ENCODE measurements around the gene RGS1. TPM values are rescaled to one million over a fixed set of nuclear protein-coding genes. Genes with fewer than 3 reads are reported as not detected.

Gene RGS1
- total and polyA plus RNA-seq, 8 donors: 1.5 to 32.3 (median 4.5) TPM

DNA sequence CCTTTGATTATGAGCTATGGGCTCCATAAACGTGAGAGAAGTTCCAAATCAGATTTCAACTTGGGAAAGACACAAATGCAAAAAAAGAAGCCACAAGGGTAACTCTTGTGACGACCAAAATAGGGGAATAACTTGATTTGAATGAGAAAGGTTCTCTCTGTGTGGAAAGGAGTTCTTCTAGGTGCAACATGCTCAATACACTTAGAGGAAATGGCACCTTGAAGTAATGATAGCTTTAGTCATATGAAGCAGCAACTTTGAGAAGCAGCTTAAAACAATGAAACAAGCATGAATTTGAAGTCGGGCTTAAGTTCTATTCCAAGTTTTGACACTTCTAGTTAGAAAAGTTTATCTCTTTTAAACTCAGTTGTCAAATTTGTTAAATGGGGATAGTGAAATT lies 21.8 kb upstream of the RGS1 start:
- no peak for DNase-seq

DNA sequence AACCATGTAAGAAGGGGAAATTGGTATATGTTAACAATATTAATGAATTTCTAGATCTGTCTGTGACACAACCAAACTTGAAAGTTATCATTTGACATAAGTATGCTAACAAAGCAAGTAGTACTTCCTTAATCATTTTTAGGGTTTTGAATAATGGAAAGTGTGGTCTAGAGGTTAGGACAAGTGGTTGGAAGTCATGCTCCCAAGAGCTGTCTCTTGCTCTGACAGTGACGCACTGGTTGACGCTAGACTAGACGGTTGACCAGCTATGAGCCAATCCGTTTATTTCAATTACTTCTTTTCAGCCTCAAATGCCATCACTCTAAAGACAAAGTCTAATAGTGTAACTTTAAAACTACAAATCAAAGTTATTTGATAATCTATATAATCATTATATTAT lies 20.7 kb upstream of the RGS1 start:
- intact Hi-C loops (cut with DNase I): no loop called here
- H3K9me3 ChIP-seq: no peaks in the 10 kb centered on the region
- no peak overlapping the region for H3K27ac ChIP-seq
- H3K27me3 ChIP-seq: no peaks in the 10 kb centered on the region
- no peak for ATAC-seq
- no peak overlapping the region for H3K4me3 ChIP-seq
- H3K36me3 ChIP-seq: no peaks in the 10 kb centered on the region
- TF ChIP-seq, protein P1, sequence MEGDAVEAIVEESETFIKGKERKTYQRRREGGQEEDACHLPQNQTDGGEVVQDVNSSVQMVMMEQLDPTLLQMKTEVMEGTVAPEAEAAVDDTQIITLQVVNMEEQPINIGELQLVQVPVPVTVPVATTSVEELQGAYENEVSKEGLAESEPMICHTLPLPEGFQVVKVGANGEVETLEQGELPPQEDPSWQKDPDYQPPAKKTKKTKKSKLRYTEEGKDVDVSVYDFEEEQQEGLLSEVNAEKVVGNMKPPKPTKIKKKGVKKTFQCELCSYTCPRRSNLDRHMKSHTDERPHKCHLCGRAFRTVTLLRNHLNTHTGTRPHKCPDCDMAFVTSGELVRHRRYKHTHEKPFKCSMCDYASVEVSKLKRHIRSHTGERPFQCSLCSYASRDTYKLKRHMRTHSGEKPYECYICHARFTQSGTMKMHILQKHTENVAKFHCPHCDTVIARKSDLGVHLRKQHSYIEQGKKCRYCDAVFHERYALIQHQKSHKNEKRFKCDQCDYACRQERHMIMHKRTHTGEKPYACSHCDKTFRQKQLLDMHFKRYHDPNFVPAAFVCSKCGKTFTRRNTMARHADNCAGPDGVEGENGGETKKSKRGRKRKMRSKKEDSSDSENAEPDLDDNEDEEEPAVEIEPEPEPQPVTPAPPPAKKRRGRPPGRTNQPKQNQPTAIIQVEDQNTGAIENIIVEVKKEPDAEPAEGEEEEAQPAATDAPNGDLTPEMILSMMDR (IDR thresholded peaks at IDR 0.05): no peak
- no peak for DNase-seq
- H3K4me1 ChIP-seq: peaks cover 0 to 25% of the 10 kb centered on the region in 2 donors

More for the DNA sequence above, 21.8 kb upstream of the RGS1 start:
- intact Hi-C loops (cut with DNase I): no loop called here
- no peaks in the 10 kb centered on the region for H3K27me3 ChIP-seq
- H3K9me3 ChIP-seq: no peaks in the 10 kb centered on the region
- no peaks in the 10 kb centered on the region for H3K36me3 ChIP-seq
- ATAC-seq: no peak
- no peak overlapping the region for H3K4me3 ChIP-seq
- TF ChIP-seq, protein P1 (IDR thresholded peaks at IDR 0.05): no peak
- peaks cover 0 to 25% of the 10 kb centered on the region in 2 donors for H3K4me1 ChIP-seq
- no peak overlapping the region for H3K27ac ChIP-seq

DNA sequence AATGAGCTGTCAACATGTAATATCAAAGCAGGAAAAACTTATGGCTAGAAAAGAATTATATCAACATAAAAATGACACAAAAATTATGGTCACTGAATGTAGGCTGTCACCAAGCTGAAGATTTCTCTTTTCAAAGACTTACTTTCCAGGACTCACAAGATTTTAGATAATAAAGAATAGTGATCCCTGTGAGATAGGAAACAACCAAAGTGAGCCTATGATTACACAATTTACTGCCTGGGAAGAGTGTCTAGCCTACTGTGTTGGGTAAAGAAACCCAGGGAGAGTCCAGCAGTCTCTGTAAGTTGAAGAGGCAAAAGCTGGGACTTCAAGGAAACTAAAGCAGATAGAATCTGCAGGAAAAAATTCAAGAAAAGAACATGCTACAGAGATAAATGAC lies 20.2 kb upstream of the RGS1 start:
- Histone ChIP-seq H3K36me3 (no peaks in the 10 kb centered on the region), H3K9me3 (no peaks in the 10 kb centered on the region), H3K27me3 (no peaks in the 10 kb centered on the region), H3K4me1 (peaks cover 0 to 20% of the 10 kb centered on the region in 2 donors), H3K27ac (no peak overlapping the region), H3K4me3 (no peak overlapping the region)
- intact Hi-C loops (cut with DNase I): no loop called here
- ATAC-seq (no peak), DNase-seq (no peak)
- TF ChIP-seq, protein P1 (IDR thresholded peaks at IDR 0.05): no peak

DNA sequence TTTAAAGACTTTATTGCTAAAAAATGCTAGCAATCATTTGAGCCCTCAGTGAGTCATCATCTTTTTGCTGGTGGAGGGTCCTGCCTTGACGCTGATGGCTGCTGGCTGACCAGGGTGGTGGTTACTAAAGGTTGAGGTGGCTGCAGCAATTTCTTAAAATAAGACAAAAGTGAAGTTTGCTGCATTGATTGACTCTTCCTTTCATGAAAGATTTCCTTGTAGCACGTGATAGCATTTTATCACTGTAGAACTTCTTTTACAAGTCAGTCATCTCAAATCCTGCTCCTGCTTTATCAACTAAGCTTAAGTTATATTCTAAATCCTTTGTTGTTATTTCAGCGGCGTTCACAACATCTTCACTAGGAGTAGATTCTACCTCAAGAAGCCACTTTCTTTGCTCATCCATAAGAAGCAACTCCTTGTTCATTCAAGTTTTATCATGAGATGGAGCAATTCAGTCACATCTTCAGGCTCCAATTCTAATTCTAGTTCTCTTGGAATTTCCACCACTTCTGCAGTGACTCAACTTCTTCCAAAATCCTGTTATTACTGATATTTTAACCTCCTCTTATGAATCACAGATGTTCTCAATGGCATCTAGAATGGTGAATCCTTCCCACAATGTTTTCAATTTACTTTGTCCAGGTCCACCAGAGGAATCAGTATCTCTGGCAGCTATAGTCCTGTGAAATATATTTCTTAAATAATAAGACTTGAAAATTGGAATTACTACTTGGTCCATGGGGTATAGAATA lies 17.6 kb upstream of the RGS1 start:
- intact Hi-C loops (cut with DNase I): no loop called here
- TF ChIP-seq, protein P1 (IDR thresholded peaks at IDR 0.05): no peak
- Histone ChIP-seq H3K4me3 (no peak overlapping the region), H3K27ac (no peak overlapping the region), H3K27me3 (no peaks in the 10 kb centered on the region), H3K36me3 (no peaks in the 10 kb centered on the region), H3K4me1 (no peaks in the 10 kb centered on the region), H3K9me3 (no peaks in the 10 kb centered on the region)
- DNase-seq: no peak
- ATAC-seq: no peak

DNA sequence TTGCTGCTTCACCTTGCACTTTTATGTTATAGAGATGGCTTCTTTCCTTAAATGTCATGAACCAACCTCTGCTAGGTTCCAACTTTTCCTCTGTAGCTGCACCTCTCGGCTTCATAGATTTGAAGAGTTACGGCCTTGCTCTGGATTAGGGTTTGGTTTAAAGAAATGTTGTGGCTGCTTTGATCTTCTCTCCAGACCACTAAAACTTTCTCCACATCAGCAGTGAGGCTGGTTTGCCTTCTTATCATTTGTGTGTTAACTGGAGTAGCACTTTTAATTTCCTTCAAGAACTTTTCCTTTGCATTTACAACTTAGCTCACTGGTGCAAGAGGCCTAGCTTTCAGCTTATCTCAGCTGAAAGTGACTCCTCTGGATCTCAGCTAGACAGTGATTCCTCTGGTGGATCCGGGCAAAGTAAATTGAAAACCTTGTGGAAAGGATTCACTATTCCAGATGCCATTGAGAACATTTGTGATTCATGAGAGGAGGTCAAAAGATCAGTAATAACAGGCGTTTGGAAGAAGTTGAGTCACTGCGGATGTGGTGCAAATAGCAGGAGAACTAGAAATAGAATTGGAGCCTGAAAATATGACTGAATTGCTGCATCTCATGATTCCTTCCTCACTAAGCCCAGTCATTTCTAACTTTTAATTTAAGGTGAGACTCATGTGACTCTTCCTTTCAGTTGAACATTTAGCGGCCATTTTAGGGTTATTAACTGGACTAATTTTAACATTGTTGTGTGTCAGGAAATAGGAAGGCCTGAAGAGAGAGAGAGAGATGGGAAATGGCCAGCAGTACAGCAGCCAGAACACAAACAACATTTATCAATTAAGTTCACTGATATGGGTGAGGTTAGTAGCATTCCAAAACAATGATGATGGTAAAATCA lies 16.2 kb upstream of the RGS1 start:
- Histone ChIP-seq H3K27ac (peak overlapping the region; percentile 42 to 68), H3K36me3 (no peaks in the 10 kb centered on the region), H3K4me3 (no peak overlapping the region), H3K4me1 (no peaks in the 10 kb centered on the region), H3K27me3 (no peaks in the 10 kb centered on the region), H3K9me3 (no peaks in the 10 kb centered on the region)
- intact Hi-C loops (cut with DNase I): no loop called here
- no peak for DNase-seq
- peak; percentile 69 for ATAC-seq
- TF ChIP-seq, protein P1 (IDR thresholded peaks at IDR 0.05): no peak

All from left lung (tissue), 10 donors.